IgD-negative memory B cell (primary cell): ENCODE results near the gene EMP1. TPM values are rescaled to one million over a fixed set of nuclear protein-coding genes. Genes with fewer than 3 reads are reported as not detected.
A peak's percentile ranks its signal among the peaks of the same experiment; 100 is the strongest.

Source experiments
- H3K27ac Mint-ChIP-seq, 3 donors: one replicate each; pipeline ENCODE4 v1.8.0; 2020 to 2022; ENCODE audit warnings: mild to moderate bottlenecking in 3 of 3, mixed read lengths in 3 of 3, moderate library complexity in 1 of 3
- H3K27me3 Mint-ChIP-seq: one replicate; pipeline ENCODE4 v1.8.0; 2021; ENCODE audit warnings: mixed read lengths
- H3K36me3 Mint-ChIP-seq: one replicate; pipeline ENCODE4 v1.8.0; 2020; ENCODE audit warnings: mild to moderate bottlenecking, mixed read lengths
- H3K4me1 Mint-ChIP-seq, 3 donors: one replicate each; pipeline ENCODE4 v1.8.0; 2020 to 2022; ENCODE audit warnings: mixed read lengths in 3 of 3, mild to moderate bottlenecking in 1 of 3
- H3K4me3 Mint-ChIP-seq, 4 donors: one replicate each; pipeline ENCODE4 v1.8.0; 2020 to 2022; ENCODE audit warnings: mild to moderate bottlenecking in 4 of 4, mixed read lengths in 4 of 4, moderate library complexity in 3 of 4
- H3K9me3 Mint-ChIP-seq, 3 donors: one replicate each; pipeline ENCODE4 v1.8.0; 2020 to 2021; ENCODE audit warnings: mixed read lengths in 3 of 3, mild to moderate bottlenecking in 1 of 3
- polyA plus RNA-seq: library from polyadenylated mRNA; unstranded; fragments of 300-500 nt; fragmentation: Illumina TruSeq; gene quantifications from one replicate; pipeline ENCODE4 v1.2.3, GENCODE V29; 2021

The EMP1 gene
- polyA plus RNA-seq, 1 donor from 2014 or later, result not detected

DNA sequence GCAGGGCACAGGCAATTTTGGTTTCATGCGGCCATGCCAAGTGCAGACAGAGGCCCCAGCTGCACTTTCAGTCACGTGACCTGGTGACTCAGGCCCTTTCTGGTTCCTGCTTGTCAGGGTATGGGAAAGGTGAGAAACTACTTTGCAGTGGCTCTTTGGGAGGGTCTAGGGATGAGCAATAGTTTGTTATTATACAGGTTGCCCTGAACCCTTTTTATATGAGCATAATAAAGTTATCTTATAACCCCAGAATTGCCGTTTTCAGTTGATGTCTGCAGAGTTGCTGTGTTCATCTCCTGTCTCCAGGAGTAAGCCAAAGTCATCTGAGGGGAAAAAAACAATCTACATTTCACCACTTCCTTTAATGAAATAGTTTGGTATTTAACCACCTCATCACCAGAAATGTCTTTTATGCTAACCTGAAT is 30.9 kb upstream of the EMP1 start:
- Mint-ChIP-seq H3K9me3 (peaks cover 0 to 8% (median 0%) of the 10 kb centered on the region in 3 donors), H3K4me3 (no peak overlapping the region), H3K36me3 (peaks cover 5% of the 10 kb centered on the region), H3K27me3 (peaks cover 14% of the 10 kb centered on the region), H3K27ac (no peak overlapping the region), H3K4me1 (peaks cover 3 to 7% (median 4%) of the 10 kb centered on the region in 3 donors)

DNA sequence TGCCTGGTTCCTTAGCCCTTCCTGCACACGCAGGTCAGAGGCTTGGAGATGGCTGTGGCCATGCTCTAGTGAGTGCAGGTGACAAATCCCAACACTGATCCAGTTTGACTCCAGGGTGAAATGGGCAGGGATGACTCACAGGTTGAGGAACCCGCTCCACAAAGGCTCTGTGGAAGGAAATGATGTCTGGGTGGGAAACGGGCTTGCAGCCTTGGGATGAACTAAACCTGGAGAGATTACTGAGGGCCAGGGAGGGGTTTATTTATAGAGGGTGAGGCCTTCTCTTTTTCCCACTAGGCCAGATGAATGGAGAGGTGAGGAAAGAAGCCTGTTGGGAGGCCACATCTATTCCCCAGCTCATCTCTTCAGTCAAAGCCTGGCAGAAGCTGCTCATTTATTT is 29.3 kb upstream of the EMP1 start:
- Mint-ChIP-seq H3K27ac (no peak overlapping the region), H3K27me3 (peaks cover 21% of the 10 kb centered on the region), H3K36me3 (peaks cover 7% of the 10 kb centered on the region), H3K4me1 (peaks cover 3 to 7% (median 4%) of the 10 kb centered on the region in 3 donors), H3K4me3 (no peak overlapping the region), H3K9me3 (peaks cover 0 to 8% (median 0%) of the 10 kb centered on the region in 3 donors)

- H3K9me3 Mint-ChIP-seq, result peaks cover 0 to 8% (median 0%) of the 10 kb centered on the region in 3 donors
- H3K4me3 Mint-ChIP-seq, result peak overlapping the region in 1 of 4 donors; percentile 29
- peaks cover 25% of the 10 kb centered on the region for H3K27me3 Mint-ChIP-seq
- peaks cover 8 to 14% (median 9%) of the 10 kb centered on the region in 3 donors for H3K4me1 Mint-ChIP-seq
- peaks cover 7% of the 10 kb centered on the region for H3K36me3 Mint-ChIP-seq
- no peak overlapping the region for H3K27ac Mint-ChIP-seq
Measured at GRCh38 chr12:13167906-13168305, 28.6 kb upstream of the EMP1 start.

GRCh38 chr12:13169272-13169671 is 27.3 kb upstream of the EMP1 start:
- Mint-ChIP-seq H3K27ac (no peak overlapping the region), H3K4me1 (peaks cover 17 to 25% (median 20%) of the 10 kb centered on the region in 3 donors), H3K36me3 (peaks cover 7% of the 10 kb centered on the region), H3K27me3 (peaks cover 29% of the 10 kb centered on the region), H3K4me3 (no peak overlapping the region), H3K9me3 (peaks cover 0 to 8% (median 0%) of the 10 kb centered on the region in 3 donors)

DNA sequence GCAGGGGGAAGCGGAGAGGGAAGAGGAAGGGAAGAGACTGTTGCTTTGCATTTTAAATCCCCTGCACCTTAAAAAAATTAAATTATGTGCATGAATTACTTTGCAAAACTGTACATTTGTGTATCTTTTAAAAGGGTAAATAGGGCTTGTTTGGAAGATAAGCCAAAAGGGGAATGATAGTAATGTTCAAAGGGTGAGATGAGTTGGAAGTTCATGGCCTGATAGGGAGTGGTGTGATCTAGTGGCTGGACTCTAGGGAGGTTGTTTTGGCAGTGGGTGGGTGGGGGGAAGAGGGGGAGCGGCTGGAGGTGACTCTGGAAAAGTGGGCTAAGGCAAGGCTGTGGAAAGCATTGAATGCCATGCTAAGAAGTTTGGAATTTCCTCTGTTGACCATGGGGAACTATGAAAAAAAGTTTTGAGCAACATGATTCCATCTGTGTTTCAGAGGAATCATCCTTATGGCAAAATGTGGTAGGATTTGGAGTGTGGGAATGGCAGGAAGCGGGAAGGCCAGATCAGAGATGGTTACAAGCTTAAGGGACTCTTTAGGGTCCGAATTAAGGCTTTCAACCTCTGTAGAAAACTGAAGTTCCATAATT is 25.5 kb upstream of the EMP1 start:
- H3K27ac Mint-ChIP-seq, result no peak overlapping the region

DNA sequence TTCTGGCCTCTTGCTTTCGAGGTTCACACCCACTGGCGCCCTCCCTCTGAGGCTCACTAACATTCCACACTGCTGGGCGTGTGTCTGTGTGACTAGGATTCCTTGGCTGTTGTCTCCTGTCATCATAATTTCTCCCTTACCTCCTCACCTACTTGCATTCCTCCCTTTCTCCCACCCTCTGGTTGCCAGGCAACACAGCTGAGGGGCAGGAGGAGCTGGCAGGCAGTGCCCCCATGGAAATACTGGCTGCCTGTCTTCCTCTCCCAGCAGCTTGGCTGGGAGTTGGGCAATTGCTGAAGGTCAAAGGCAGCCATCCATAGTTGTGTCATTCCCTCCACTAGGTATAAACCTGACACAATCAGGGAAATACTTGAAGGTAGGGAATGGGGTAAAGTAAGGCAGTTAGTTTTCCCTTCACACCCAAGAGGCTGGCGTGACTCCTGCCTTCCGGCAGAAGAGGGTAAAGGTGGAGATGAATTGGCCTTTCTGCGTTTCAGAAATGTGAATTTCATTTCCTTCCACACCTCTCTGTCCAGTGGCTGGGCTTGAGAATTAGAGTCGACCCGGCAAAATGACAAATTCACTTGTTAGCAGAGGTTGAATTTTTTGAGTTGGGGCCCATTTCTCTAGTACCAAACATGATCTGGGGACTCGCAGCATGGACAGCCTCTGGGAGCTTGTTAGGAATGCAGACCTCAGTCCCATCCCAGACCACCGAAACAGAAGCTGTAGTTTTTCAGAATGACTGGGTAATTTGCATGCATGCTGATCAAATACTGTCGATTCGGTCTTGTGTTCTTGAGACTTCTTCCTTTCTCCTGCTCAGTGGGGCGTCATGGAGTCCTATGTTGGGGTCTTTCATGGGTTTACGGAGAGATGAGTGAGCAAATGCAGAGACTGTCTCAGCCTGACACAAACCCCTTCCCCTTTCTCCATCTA is 24.3 kb upstream of the EMP1 start:
- Mint-ChIP-seq H3K4me1 (peaks cover 14 to 20% (median 18%) of the 10 kb centered on the region in 3 donors), H3K27ac (no peak overlapping the region), H3K27me3 (peaks cover 26% of the 10 kb centered on the region), H3K4me3 (peak overlapping the region in 3 of 4 donors; percentile 9 to 76 (median 52)), H3K9me3 (peaks cover 0 to 8% (median 0%) of the 10 kb centered on the region in 3 donors), H3K36me3 (peaks cover 4% of the 10 kb centered on the region)

More for the DNA sequence above, 25.5 kb upstream of the EMP1 start:
- H3K4me3 Mint-ChIP-seq, result no peak overlapping the region
- peaks cover 0 to 8% (median 0%) of the 10 kb centered on the region in 3 donors for H3K9me3 Mint-ChIP-seq
- H3K4me1 Mint-ChIP-seq, result peaks cover 14 to 20% (median 18%) of the 10 kb centered on the region in 3 donors
- H3K36me3 Mint-ChIP-seq, result peaks cover 4% of the 10 kb centered on the region
- peaks cover 29% of the 10 kb centered on the region for H3K27me3 Mint-ChIP-seq

GRCh38 chr12:13173012-13173932 is 23.3 kb upstream of the EMP1 start:
- Mint-ChIP-seq H3K36me3 (peaks cover 4% of the 10 kb centered on the region), H3K9me3 (peaks cover 0 to 2% (median under 1%) of the 10 kb centered on the region in 3 donors), H3K27ac (peak overlapping the region in 1 of 3 donors; percentile 65), H3K4me1 (peaks cover 14 to 20% (median 18%) of the 10 kb centered on the region in 3 donors), H3K27me3 (peaks cover 33% of the 10 kb centered on the region), H3K4me3 (peak overlapping the region in 3 of 4 donors; percentile 13 to 83 (median 52))

DNA sequence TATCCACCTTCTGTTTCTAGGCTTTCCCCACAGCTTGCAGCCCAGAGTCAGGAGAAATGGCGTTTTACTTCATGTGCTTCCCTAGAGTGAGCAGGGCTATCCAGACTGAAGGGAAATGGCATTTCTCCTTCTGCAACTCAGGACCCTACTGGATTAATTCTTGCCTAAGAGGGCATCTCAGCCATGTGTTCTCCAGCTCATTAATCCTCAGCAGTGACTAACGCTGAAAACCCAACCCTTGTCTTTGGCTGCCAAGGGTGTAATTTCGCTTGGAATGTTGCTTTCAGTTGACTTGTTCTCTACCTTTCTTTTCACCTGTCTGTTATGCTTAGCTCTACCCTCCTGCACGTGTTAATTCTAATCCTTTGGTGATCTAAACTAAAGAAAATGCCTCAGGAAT is 21.0 kb upstream of the EMP1 start:
- H3K36me3 Mint-ChIP-seq, result peaks cover 1% of the 10 kb centered on the region
- H3K27ac Mint-ChIP-seq, result no peak overlapping the region
- peaks cover 16 to 28% (median 18%) of the 10 kb centered on the region in 3 donors for H3K4me1 Mint-ChIP-seq
- no peak overlapping the region for H3K4me3 Mint-ChIP-seq
- peaks cover 0 to 2% (median 0%) of the 10 kb centered on the region in 3 donors for H3K9me3 Mint-ChIP-seq
- peaks cover 33% of the 10 kb centered on the region for H3K27me3 Mint-ChIP-seq

DNA sequence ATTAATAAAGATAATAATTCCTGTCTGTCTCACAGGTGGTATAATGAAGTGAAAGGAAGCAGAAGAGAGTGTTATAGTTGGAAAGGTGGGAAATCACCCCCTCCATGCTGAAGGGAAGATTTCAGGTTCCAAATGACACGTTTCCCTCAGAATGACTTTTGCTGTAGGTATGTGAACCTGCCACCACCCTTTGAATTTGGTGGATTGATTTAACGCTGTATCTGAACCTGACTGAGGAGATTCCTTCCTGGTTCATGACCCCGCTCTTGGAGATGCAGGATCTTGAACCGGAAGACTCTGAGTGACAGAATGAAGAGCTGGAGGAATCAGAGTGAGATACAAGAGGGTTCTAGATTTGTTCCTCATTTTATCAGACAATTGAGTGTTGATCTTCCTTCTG is 20.3 kb upstream of the EMP1 start:
- peaks cover 30% of the 10 kb centered on the region for H3K27me3 Mint-ChIP-seq
- H3K4me3 Mint-ChIP-seq, result no peak overlapping the region
- H3K4me1 Mint-ChIP-seq, result peaks cover 16 to 28% (median 18%) of the 10 kb centered on the region in 3 donors
- H3K27ac Mint-ChIP-seq, result no peak overlapping the region
- H3K36me3 Mint-ChIP-seq, result no peaks in the 10 kb centered on the region
- peaks cover 0 to 2% (median 0%) of the 10 kb centered on the region in 3 donors for H3K9me3 Mint-ChIP-seq

DNA sequence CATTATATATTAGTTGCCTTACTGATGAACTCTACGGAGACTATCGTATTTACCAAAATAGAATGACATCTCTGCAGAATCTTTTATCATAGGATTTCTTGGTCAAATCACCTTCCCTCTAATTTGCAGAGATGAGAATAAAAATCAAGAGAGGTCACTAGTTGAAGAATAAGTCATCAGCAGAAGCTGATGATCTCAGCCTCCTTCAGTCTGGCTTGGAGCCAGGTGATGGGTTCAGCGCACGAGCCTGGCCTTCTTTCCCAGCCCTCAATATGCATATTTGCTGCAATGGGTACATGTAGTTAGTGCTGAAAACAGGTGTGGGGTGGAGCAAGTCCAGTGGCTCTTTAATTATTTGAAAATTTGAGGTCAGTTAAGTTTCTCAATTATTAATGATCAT is 19.2 kb upstream of the EMP1 start:
- Mint-ChIP-seq H3K9me3 (peaks cover 0 to 2% (median 0%) of the 10 kb centered on the region in 3 donors), H3K27ac (no peak overlapping the region), H3K27me3 (peaks cover 33% of the 10 kb centered on the region), H3K4me3 (no peak overlapping the region), H3K36me3 (no peaks in the 10 kb centered on the region), H3K4me1 (peaks cover 16 to 26% (median 18%) of the 10 kb centered on the region in 3 donors)

GRCh38 chr12:13177906-13178305 is 18.6 kb upstream of the EMP1 start:
- Mint-ChIP-seq H3K4me3 (no peak overlapping the region), H3K36me3 (no peaks in the 10 kb centered on the region), H3K27me3 (peaks cover 30% of the 10 kb centered on the region), H3K27ac (no peak overlapping the region), H3K9me3 (peaks cover 0 to 3% (median 0%) of the 10 kb centered on the region in 3 donors), H3K4me1 (peaks cover 11 to 20% (median 13%) of the 10 kb centered on the region in 3 donors)

- H3K27me3 Mint-ChIP-seq, result peaks cover 26% of the 10 kb centered on the region
- peaks cover 0 to 3% (median 0%) of the 10 kb centered on the region in 3 donors for H3K9me3 Mint-ChIP-seq
- no peaks in the 10 kb centered on the region for H3K36me3 Mint-ChIP-seq
- no peak overlapping the region for H3K27ac Mint-ChIP-seq
- no peak overlapping the region for H3K4me3 Mint-ChIP-seq
- H3K4me1 Mint-ChIP-seq, result peaks cover 4 to 13% (median 8%) of the 10 kb centered on the region in 3 donors
Measured at GRCh38 chr12:13178568-13179210, 17.8 kb upstream of the EMP1 start.

DNA sequence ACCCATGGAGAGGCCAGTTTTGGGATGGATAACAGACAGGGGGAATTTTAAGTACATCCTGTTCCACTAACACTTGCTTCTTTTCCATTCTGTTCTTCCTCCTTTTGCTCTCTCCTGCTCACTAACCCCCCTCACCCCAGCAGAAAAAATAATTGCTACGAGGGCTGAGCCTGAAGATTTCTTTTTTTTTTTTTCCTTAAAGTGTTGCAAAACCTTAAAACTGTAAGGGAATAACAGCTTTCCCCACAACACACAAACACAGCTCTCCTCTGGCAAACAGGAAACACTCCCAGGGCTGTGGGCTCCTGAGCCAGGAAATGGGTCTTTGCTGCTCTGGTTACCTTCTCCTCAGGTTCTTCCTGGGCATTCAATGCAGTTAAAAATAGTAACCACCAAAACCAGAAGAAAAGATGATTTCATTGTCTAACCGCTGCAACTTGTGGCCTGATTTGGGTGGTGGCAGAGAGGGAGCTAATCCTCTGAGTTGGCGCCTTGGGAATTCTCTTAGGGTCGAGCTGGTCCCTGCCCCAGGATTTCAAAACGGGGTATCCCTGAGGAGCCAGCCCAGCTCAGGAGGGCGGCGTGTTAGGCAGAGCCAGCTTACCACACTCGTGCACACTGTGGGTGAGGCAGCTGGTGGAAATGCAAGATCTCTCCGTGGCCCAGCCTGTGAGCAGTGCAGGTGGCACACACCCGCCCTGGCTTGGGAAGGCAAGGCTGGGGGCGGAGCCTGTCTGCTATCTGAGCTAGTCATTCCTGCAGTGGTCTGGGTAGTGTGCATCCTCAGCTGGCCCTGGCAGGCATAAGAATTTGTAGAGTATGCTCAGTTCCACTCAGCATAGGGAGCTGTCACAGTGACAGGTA is 17.1 kb upstream of the EMP1 start:
- peaks cover 0 to 10% (median 5%) of the 10 kb centered on the region in 3 donors for H3K4me1 Mint-ChIP-seq

More for the DNA sequence above, 17.1 kb upstream of the EMP1 start:
- Mint-ChIP-seq H3K27ac (peak overlapping the region in 1 of 3 donors; percentile 16), H3K36me3 (no peaks in the 10 kb centered on the region), H3K27me3 (peaks cover 26% of the 10 kb centered on the region), H3K9me3 (peaks cover 0 to 5% (median 0%) of the 10 kb centered on the region in 3 donors), H3K4me3 (peak overlapping the region in 1 of 4 donors; percentile 18)
